ENCODE results near the gene TP53I11.

TP53I11 gene

DNA sequence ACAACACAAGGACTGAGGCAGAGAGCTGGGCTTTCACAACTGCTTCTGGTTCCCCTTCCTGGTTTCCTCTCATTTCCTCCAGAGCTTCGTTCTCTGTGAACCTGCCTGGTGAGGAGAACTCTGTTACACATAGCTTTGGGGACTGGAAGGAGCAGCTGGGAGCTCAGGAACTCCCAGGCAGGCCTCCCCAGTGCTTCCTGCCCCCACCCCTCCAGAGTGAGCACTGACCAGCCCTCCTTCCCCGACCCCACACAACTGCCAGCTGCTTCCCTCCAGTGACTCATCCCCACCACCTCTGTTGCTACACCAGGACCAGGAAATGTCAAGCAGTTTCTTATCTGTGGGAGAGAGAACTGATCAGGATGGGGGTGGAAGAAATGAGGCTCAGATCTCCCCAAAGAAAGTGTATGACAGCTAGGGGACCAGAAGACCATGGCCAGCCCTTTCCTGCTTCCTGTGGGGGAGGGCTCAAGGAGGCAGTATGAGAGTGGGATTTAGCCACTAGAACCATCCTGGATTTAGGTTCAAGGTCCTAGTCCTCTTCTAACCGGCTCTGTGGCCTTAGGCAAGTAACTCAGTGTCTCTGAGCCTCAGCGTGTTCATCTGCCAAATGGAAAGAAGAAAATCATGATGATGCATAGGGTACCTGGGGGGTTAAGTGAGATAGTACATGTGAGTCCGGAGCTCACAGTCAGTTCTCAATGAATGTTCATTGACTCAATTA, 4.5 kb upstream of the TP53I11 start:
- Histone ChIP-seq H3K27me3 (ENCODE audit: low read depth, low read length) (no peaks in the 10 kb centered on the region), H3K36me3 (ENCODE audit: control insufficient read depth in 1 of 2, insufficient read depth in 2 of 2, low read length in 2 of 2) (no peaks in the 10 kb centered on the region), H3K4me1 (ENCODE audit: control insufficient read depth in 1 of 2, insufficient read depth in 2 of 2, low read length in 2 of 2) (peaks cover 6 to 19% of the 10 kb centered on the region in 2 donors), H3K27ac (ENCODE audit: low read length) (no peak overlapping the region), H3K4me3 (ENCODE audit: low read depth in 1 of 2, low read length in 2 of 2) (no peak overlapping the region), H3K9me3 (ENCODE audit: control insufficient read depth in 1 of 2, low read length in 2 of 2) (no peaks in the 10 kb centered on the region)

DNA sequence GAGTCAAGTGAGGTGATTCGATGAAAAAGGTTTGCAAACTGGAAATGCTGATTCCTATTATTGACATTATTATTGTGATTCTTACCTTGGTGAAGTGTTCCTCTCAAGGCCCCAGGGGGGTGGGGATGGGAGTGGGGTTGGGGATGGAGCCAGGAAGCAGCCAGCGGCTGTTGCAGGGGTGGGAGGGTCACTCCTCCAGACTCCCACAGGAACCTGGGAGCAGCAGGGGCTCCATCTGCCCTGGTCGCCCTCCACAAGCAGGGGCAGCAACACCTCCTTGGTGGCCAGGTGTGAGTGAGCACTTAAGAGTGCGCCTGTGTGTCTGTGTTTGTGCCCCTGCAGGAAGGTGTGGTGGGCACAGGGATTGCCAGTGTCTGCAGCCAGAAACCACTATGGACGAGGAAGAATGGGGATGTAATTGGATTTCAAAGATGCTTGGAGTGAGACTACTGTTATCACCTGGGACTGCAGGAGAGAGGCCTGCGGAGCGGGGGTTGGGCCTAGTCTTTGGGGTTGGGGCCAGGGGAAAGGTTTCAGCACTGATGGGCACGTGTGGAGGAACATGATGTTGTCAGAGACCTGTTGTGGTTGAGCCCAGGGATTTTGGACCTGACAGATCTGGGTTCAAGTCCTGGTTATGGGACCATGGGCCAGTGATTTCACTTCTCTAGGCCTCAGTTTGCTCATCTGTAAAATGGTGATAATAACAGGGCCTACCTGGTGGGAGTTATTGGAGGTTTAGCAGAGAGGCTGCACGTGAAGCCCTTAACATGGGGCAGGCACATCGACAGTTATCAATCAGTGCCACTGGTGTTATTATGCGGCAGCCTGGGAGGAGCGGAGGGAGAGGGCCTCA, 3.6 kb upstream of the TP53I11 start:
- Histone ChIP-seq H3K9me3 (ENCODE audit: control insufficient read depth in 1 of 2, low read length in 2 of 2) (no peaks in the 10 kb centered on the region), H3K36me3 (ENCODE audit: control insufficient read depth in 1 of 2, insufficient read depth in 2 of 2, low read length in 2 of 2) (no peaks in the 10 kb centered on the region), H3K4me3 (ENCODE audit: low read depth in 1 of 2, low read length in 2 of 2) (no peak overlapping the region), H3K4me1 (ENCODE audit: control insufficient read depth in 1 of 2, insufficient read depth in 2 of 2, low read length in 2 of 2) (peaks cover 6 to 24% of the 10 kb centered on the region in 2 donors), H3K27ac (ENCODE audit: low read length) (no peak overlapping the region), H3K27me3 (ENCODE audit: low read depth, low read length) (no peaks in the 10 kb centered on the region)

DNA sequence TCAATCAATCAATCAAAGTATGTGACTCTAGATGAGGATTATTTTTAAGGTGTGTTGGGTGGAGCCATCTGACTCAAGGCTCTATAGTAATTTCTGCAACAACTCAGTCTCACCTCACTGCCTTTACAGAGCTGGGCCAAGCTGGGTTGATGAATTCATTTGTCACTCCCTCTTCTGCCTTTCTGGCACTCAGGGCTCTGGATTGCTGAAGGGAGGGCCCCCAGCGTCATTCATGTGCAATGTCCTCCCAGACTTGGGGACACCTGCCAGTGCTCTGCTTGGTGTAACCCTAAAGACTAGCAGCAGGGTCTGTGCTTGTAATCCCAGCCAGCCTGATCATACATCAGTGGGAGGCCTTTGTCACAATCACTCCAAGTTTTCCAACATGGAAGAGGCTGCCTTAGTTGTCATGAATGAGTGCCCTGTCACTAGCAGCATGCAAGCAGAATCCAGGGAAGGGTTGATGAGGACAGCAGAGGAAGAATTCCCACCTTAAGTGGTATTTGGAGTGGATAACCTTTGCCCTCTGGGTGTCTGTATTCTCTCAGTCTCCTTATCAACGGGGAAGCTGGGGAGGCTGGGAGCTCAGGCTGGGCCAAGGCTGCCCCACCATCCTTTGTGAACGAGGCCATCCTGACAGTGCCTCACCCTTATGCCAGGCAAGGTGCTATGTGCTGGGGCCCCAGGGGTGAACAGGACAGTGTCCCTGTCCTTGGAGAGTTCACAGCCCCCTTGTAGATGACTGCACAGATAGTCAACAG, 2.0 kb upstream of the TP53I11 start:
- Histone ChIP-seq H3K9me3 (ENCODE audit: control insufficient read depth in 1 of 2, low read length in 2 of 2) (no peaks in the 10 kb centered on the region), H3K27ac (ENCODE audit: low read length) (no peak overlapping the region), H3K4me3 (ENCODE audit: low read depth in 1 of 2, low read length in 2 of 2) (no peak overlapping the region), H3K27me3 (ENCODE audit: low read depth, low read length) (no peaks in the 10 kb centered on the region), H3K4me1 (ENCODE audit: control insufficient read depth in 1 of 2, insufficient read depth in 2 of 2, low read length in 2 of 2) (peaks cover 6 to 31% of the 10 kb centered on the region in 2 donors), H3K36me3 (ENCODE audit: control insufficient read depth in 1 of 2, insufficient read depth in 2 of 2, low read length in 2 of 2) (no peaks in the 10 kb centered on the region)

DNA sequence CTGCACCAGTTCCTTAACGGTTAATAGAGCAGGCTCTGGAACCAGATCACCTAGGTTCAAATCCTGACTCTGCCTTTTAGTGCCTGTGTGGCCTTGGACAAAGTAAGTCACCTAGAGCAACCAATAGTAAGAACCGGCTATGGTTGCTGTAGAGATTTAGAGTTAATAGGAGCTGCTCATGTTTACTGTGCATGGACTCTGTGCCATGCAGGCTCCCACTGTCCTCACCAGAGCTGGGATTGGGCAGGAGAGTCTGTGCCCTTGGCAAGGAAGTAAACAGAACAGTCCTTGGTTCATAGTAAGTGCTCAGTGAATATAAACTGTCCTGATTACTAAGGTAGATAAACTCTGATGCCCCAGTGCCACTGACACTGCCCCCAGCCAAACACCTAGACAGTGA, 1.4 kb upstream of the TP53I11 start:
- Histone ChIP-seq H3K4me1 (ENCODE audit: control insufficient read depth in 1 of 2, insufficient read depth in 2 of 2, low read length in 2 of 2) (peaks cover 6 to 31% of the 10 kb centered on the region in 2 donors), H3K27ac (ENCODE audit: low read length) (no peak overlapping the region), H3K36me3 (ENCODE audit: control insufficient read depth in 1 of 2, insufficient read depth in 2 of 2, low read length in 2 of 2) (no peaks in the 10 kb centered on the region), H3K9me3 (ENCODE audit: control insufficient read depth in 1 of 2, low read length in 2 of 2) (no peaks in the 10 kb centered on the region), H3K4me3 (ENCODE audit: low read depth in 1 of 2, low read length in 2 of 2) (no peak overlapping the region), H3K27me3 (ENCODE audit: low read depth, low read length) (no peaks in the 10 kb centered on the region)

DNA sequence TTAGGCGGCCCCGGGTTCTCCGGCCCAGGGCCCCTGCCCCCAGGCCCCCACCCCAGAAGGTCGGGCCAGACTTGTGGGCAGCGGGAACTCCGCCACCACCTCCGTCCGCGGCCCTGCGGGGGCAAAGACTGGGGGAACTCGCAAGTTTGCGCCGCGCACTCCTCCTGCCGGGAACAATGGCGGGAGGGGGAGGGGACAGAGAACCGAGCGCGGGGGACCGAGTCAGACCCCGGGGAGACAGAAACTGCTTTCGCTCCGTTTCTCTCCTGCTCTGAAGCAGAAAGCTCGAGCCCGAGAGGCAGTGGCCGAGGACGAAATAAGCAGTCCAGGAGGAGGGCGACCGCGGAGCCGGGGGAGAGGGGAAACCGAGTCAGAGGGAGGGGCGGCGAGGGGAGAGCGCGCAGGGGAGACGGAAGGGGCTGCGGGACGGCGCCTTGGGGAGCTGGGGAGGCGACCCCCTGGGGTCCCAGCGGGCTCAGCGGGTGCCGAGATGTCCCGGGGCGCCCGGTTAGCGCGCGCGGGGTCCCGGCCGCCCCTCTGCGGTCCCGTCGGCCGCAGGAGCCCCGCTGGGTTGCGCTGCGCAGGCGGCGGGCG, 555 bp downstream of the TP53I11 start:
- H3K36me3 ChIP-seq (ENCODE audit: control insufficient read depth in 1 of 2, insufficient read depth in 2 of 2, low read length in 2 of 2) = no peaks in the 10 kb centered on the region
- H3K4me3 ChIP-seq (ENCODE audit: low read depth in 1 of 2, low read length in 2 of 2) = peak overlapping the region; percentile 67 to 77
- H3K27ac ChIP-seq (ENCODE audit: low read length) = peak overlapping the region; percentile 67
- H3K27me3 ChIP-seq (ENCODE audit: low read depth, low read length) = no peaks in the 10 kb centered on the region
- no peaks in the 10 kb centered on the region for H3K9me3 ChIP-seq (ENCODE audit: control insufficient read depth in 1 of 2, low read length in 2 of 2)
- peaks cover under 1 to 25% of the 10 kb centered on the region in 2 donors for H3K4me1 ChIP-seq (ENCODE audit: control insufficient read depth in 1 of 2, insufficient read depth in 2 of 2, low read length in 2 of 2)

DNA sequence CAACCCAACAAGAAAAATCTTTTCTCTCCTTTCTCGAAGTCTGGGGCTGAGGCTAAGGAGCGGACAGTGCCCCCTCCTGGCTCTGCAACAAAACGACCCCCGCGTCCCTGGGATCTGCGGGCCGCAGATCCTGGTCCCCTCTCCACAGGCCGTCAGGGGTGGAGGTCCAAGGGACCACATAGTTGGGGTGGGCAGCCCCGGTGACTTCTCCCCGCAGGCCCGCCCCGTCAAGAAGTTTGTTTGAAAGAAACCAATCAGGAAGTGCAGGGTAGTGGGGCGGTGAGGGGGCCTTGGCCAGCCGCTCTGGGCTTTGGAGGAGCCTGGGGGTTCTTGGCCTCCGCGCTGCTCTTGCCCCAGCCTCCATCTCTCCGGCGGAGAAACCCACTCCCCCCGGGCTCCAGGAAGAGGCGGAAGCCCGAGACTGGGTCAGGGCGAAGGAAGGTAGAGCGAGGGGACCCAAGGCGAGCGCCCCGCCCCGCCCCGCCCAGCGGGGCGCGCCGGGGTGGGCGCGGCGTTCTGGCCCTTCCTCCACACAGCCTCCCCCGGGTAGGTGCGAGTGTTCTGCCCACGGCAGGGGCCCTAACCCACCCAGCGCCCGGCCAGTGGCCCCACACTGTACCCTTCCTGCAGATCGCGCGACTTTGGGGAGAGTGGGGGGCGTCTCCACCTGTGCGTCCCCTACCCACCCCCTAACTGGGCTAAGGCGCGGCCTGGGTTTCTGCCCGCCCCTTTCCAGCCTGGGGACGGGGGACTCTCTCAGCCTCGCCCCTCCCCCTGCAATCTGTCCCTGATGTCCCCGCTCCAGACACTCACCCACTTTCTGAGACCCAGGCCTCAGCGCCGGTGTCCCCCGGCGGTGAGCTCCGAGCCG, 1.3 kb downstream of the TP53I11 start:
- Histone ChIP-seq H3K4me1 (ENCODE audit: control insufficient read depth in 1 of 2, insufficient read depth in 2 of 2, low read length in 2 of 2) (peaks cover 0 to 18% of the 10 kb centered on the region in 2 donors), H3K27me3 (ENCODE audit: low read depth, low read length) (no peaks in the 10 kb centered on the region), H3K36me3 (ENCODE audit: control insufficient read depth in 1 of 2, insufficient read depth in 2 of 2, low read length in 2 of 2) (no peaks in the 10 kb centered on the region), H3K27ac (ENCODE audit: low read length) (peak overlapping the region; percentile 67), H3K4me3 (ENCODE audit: low read depth in 1 of 2, low read length in 2 of 2) (peak overlapping the region; percentile 67 to 77), H3K9me3 (ENCODE audit: control insufficient read depth in 1 of 2, low read length in 2 of 2) (no peaks in the 10 kb centered on the region)

DNA sequence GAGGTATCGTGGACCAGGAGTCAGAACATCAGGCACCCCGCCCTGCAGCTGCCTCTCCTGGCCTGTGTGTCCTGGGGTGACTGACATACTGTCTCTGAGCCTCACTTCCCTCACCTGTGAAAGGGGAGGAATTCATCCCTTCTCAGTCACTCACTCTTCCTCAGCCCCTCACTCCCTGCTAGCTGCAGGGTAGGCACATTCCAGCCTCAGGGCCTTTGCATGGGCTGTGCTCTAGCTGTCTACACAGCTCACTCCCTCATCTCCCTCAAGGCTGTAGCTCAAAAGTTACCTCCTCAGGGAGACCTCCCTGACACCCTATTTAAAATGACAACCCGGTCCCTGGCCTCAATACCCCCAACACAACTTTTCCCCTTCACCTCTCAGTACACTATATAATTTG, 2.5 kb downstream of the TP53I11 start:
- Histone ChIP-seq H3K4me1 (ENCODE audit: control insufficient read depth in 1 of 2, insufficient read depth in 2 of 2, low read length in 2 of 2) (peaks cover 0 to 19% of the 10 kb centered on the region in 2 donors), H3K9me3 (ENCODE audit: control insufficient read depth in 1 of 2, low read length in 2 of 2) (no peaks in the 10 kb centered on the region), H3K36me3 (ENCODE audit: control insufficient read depth in 1 of 2, insufficient read depth in 2 of 2, low read length in 2 of 2) (no peaks in the 10 kb centered on the region), H3K4me3 (ENCODE audit: low read depth in 1 of 2, low read length in 2 of 2) (no peak overlapping the region), H3K27ac (ENCODE audit: low read length) (no peak overlapping the region), H3K27me3 (ENCODE audit: low read depth, low read length) (no peaks in the 10 kb centered on the region)

DNA sequence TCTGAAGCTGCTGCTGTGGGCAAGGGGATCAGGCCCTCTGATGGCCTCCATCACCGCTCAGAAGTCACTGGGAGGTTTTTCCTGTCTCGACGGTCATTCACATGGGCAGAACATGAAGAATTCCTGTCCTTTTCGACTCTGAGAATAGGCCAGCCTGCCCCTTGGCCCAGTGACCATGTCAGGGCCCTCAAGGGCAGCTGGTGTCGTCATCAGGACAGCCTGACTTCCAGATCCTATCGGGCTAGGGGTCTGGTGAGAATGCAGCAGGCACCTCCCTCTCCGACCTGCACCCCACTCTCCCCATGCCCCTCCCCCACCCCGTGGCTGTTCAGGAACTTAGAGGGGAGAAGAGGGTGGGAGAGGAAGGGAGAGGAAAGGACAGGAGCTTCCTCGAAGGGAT, 3.6 kb downstream of the TP53I11 start:
- no peaks in the 10 kb centered on the region for H3K36me3 ChIP-seq (ENCODE audit: control insufficient read depth in 1 of 2, insufficient read depth in 2 of 2, low read length in 2 of 2)
- no peak overlapping the region for H3K4me3 ChIP-seq (ENCODE audit: low read depth in 1 of 2, low read length in 2 of 2)
- no peak overlapping the region for H3K27ac ChIP-seq (ENCODE audit: low read length)
- H3K9me3 ChIP-seq (ENCODE audit: control insufficient read depth in 1 of 2, low read length in 2 of 2) = no peaks in the 10 kb centered on the region
- peaks cover 6 to 24% of the 10 kb centered on the region in 2 donors for H3K4me1 ChIP-seq (ENCODE audit: control insufficient read depth in 1 of 2, insufficient read depth in 2 of 2, low read length in 2 of 2)
- no peaks in the 10 kb centered on the region for H3K27me3 ChIP-seq (ENCODE audit: low read depth, low read length)

DNA sequence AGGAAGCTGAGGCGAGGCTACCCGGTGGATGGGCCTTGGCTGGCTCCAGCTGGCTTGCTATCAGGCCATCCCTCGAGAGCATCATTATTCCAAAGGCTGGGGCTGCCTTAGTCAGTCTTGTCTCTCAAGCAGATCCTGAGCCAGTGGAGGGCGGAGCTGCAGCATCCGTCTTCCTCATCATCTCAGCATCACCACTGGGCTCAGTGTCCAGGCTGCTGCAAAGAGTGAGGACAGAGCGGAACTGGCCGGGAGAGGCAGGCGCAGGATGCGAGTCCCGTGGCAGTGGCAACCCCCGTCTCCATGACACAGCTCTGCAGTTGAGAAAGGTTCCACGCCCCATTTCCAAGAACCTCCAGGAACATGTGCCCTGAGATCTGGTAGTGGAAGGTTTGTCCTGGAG, 4.4 kb downstream of the TP53I11 start:
- H3K36me3 ChIP-seq (ENCODE audit: control insufficient read depth in 1 of 2, insufficient read depth in 2 of 2, low read length in 2 of 2) = no peaks in the 10 kb centered on the region
- no peaks in the 10 kb centered on the region for H3K9me3 ChIP-seq (ENCODE audit: control insufficient read depth in 1 of 2, low read length in 2 of 2)
- peaks cover 6 to 29% of the 10 kb centered on the region in 2 donors for H3K4me1 ChIP-seq (ENCODE audit: control insufficient read depth in 1 of 2, insufficient read depth in 2 of 2, low read length in 2 of 2)
- H3K4me3 ChIP-seq (ENCODE audit: low read depth in 1 of 2, low read length in 2 of 2) = no peak overlapping the region
- H3K27ac ChIP-seq (ENCODE audit: low read length) = no peak overlapping the region
- no peaks in the 10 kb centered on the region for H3K27me3 ChIP-seq (ENCODE audit: low read depth, low read length)

DNA sequence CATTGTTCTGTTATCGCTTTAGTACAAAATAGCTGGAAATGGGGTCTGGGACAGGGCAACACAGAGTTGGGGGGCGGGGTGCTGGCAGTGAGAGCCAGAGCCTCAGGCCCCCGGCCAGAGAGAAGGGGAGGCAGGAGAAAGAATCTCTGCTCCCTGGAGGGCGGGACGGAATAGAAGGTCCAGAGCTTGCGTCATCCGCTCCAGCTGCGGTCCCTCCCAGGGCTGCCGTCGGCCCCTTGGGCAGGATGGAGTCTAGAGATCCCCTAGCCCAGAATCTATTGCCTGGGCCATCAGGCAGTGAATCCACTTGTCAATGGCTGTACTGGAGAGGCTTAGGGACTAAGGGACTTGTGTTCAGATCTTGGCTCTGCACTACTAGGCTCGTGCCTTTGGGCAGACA, 5.0 kb downstream of the TP53I11 start:
- Histone ChIP-seq H3K27me3 (ENCODE audit: low read depth, low read length) (no peaks in the 10 kb centered on the region), H3K36me3 (ENCODE audit: control insufficient read depth in 1 of 2, insufficient read depth in 2 of 2, low read length in 2 of 2) (no peaks in the 10 kb centered on the region), H3K27ac (ENCODE audit: low read length) (peak overlapping the region; percentile 4), H3K4me1 (ENCODE audit: control insufficient read depth in 1 of 2, insufficient read depth in 2 of 2, low read length in 2 of 2) (peaks cover 6 to 35% of the 10 kb centered on the region in 2 donors), H3K9me3 (ENCODE audit: control insufficient read depth in 1 of 2, low read length in 2 of 2) (no peaks in the 10 kb centered on the region), H3K4me3 (ENCODE audit: low read depth in 1 of 2, low read length in 2 of 2) (no peak overlapping the region)
